Neural progenitor cell (in vitro differentiated cells): Measurements from ENCODE around the gene LRRC75A.

ENCODE experiments used
- EZH2 ChIP-seq: fragments of 200-600 bp; sonication (generic); IDR thresholded peaks from 2 replicates; pipeline ENCODE4 v1.6.1; 2017; ENCODE audit warnings: antibody characterized with exemption, mild to moderate bottlenecking, moderate library complexity
- EZH2phosphoT487 ChIP-seq: fragments of 200-600 bp; sonication (generic); IDR thresholded peaks from 2 replicates; pipeline ENCODE4 v1.6.1; 2017; ENCODE audit warnings: antibody characterized with exemption
- TF ChIP-seq, protein P1 (sequence below): fragments of 200-600 bp; sonication (generic); IDR thresholded peaks from 2 replicates; pipeline ENCODE4 v1.5.1; 2017; ENCODE audit warnings: antibody characterized with exemption, mild to moderate bottlenecking

DNA sequence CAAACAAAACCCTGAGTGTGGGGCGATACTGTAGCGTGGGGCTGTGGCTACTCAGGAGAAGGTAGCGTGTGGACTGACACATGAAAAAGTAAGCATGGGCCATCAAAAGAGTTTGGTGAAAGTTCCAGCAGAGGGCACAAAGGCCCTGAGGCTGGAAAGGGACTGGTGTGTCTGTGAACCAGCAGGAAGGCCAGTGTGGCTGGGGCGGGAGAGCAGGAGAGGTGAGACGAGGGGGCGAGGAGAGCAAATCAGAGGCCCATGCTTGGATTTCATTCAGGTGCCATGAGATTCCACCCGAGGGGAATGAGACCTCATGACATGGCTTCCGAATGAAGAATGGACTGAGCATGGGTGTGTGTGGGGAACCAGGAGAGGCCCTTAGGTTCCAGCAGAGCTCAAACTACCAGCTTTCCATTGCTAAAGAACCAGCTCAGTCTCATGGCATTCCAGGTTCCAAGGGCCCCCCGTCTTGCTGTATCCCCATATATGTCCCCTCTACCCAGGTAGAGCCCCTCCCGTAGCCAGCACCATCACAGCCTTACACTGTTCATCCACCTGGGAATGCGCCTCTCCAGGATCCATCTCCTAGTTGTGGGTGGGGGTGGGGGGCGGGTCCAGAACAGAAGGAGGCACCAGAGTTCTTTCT lies 45.5 kb downstream of the LRRC75A start:
- TF ChIP-seq EZH2 = no peak
- TF ChIP-seq, protein P1, sequence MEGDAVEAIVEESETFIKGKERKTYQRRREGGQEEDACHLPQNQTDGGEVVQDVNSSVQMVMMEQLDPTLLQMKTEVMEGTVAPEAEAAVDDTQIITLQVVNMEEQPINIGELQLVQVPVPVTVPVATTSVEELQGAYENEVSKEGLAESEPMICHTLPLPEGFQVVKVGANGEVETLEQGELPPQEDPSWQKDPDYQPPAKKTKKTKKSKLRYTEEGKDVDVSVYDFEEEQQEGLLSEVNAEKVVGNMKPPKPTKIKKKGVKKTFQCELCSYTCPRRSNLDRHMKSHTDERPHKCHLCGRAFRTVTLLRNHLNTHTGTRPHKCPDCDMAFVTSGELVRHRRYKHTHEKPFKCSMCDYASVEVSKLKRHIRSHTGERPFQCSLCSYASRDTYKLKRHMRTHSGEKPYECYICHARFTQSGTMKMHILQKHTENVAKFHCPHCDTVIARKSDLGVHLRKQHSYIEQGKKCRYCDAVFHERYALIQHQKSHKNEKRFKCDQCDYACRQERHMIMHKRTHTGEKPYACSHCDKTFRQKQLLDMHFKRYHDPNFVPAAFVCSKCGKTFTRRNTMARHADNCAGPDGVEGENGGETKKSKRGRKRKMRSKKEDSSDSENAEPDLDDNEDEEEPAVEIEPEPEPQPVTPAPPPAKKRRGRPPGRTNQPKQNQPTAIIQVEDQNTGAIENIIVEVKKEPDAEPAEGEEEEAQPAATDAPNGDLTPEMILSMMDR = no peak
- no peak for TF ChIP-seq EZH2phosphoT487
